HuH-7.5 (cell line): ENCODE results near the gene TSTD2.
"Not testable (repeated sequence)": the region's sequence is repeated elsewhere in the genome, so short reads cannot be mapped to it uniquely, and the experiment has no call there.

Source experiments
- DNase-seq: peaks from one replicate; pipeline ENCODE4 v3.0.0; 2011; ENCODE audit warnings: low spot score

TSTD2 gene

GRCh38 chr9:97586909-97587308, 46.3 kb downstream of the TSTD2 start:
- not testable (repeated sequence) for DNase-seq

- not testable (repeated sequence) for DNase-seq
Measured at GRCh38 chr9:97584778-97585177, 48.4 kb downstream of the TSTD2 start.

- DNase-seq = not testable (repeated sequence)
Measured at GRCh38 chr9:97581590-97581989, 51.6 kb downstream of the TSTD2 start.

- no peak for DNase-seq
Measured at GRCh38 chr9:97579914-97580313, 53.3 kb downstream of the TSTD2 start.

- DNase-seq = no peak
Measured at GRCh38 chr9:97578846-97579245, 54.3 kb downstream of the TSTD2 start.

GRCh38 chr9:97577051-97577450, 56.1 kb downstream of the TSTD2 start:
- no peak for DNase-seq

- DNase-seq = no peak
Measured at GRCh38 chr9:97575673-97576200, 57.4 kb downstream of the TSTD2 start.

GRCh38 chr9:97574921-97575672, 58.1 kb downstream of the TSTD2 start:
- not testable (repeated sequence) for DNase-seq

GRCh38 chr9:97574101-97574571, 59.0 kb downstream of the TSTD2 start:
- not testable (repeated sequence) for DNase-seq

GRCh38 chr9:97573482-97574073, 59.6 kb downstream of the TSTD2 start:
- no peak for DNase-seq

GRCh38 chr9:97572892-97573365, 60.2 kb downstream of the TSTD2 start:
- DNase-seq = no peak

GRCh38 chr9:97572196-97572891, 60.8 kb downstream of the TSTD2 start:
- no peak for DNase-seq

GRCh38 chr9:97571664-97572063, 61.5 kb downstream of the TSTD2 start:
- DNase-seq = no peak

GRCh38 chr9:97570899-97571298, 62.3 kb downstream of the TSTD2 start:
- no peak for DNase-seq

GRCh38 chr9:97568461-97569275, 64.5 kb downstream of the TSTD2 start:
- no peak for DNase-seq

GRCh38 chr9:97567894-97568202, 65.3 kb downstream of the TSTD2 start:
- DNase-seq = no peak

GRCh38 chr9:97567182-97567893, 65.8 kb downstream of the TSTD2 start:
- DNase-seq = no peak

- DNase-seq = no peak
Measured at GRCh38 chr9:97565262-97565661, 67.9 kb downstream of the TSTD2 start.

- no peak for DNase-seq
Measured at GRCh38 chr9:97564291-97565175, 68.6 kb downstream of the TSTD2 start.

- DNase-seq = no peak
Measured at GRCh38 chr9:97563458-97564135, 69.6 kb downstream of the TSTD2 start.
